Fibroblast of pulmonary artery (primary cell): ENCODE measurements around the gene PRDM16.

Experiments
- DNase-seq: peaks from one replicate; pipeline ENCODE4 v3.0.0-alpha.2; 2010; ENCODE audit warnings: low read depth
- H3K4me3 ChIP-seq: replicated peaks from 2 replicates; pipeline ENCODE4 v1.5.1; 2011; ENCODE audit warnings: low read depth, mild to moderate bottlenecking, control low read depth, low read length, moderate library complexity
- CTCF ChIP-seq: IDR thresholded peaks from 2 replicates; pipeline ENCODE4 v1.5.1; 2011; ENCODE audit warnings: mild to moderate bottlenecking, control low read depth, low read length, inconsistent platforms; ENCODE audit errors: missing control alignments

The PRDM16 gene

GRCh38 chr1:3411806-3412205 lies 342.8 kb downstream of the PRDM16 start:
- TF ChIP-seq CTCF, result no peak
- no peak overlapping the region for H3K4me3 ChIP-seq
- DNase-seq, result no peak

GRCh38 chr1:3412376-3412775 lies 343.4 kb downstream of the PRDM16 start:
- no peak for DNase-seq
- H3K4me3 ChIP-seq, result no peak overlapping the region

GRCh38 chr1:3413975-3414710 lies 345.1 kb downstream of the PRDM16 start:
- no peak for DNase-seq
- no peak overlapping the region for H3K4me3 ChIP-seq
- TF ChIP-seq CTCF, result no peak

More at GRCh38 chr1:3412376-3412775, 343.4 kb downstream of the PRDM16 start:
- TF ChIP-seq CTCF, result no peak

- H3K4me3 ChIP-seq, result no peak overlapping the region
- TF ChIP-seq CTCF, result no peak
- DNase-seq, result no peak
Observed at GRCh38 chr1:3415260-3416090, 346.5 kb downstream of the PRDM16 start.

- peak; percentile 22 for TF ChIP-seq CTCF
- DNase-seq, result no peak
- no peak overlapping the region for H3K4me3 ChIP-seq
Observed at GRCh38 chr1:3417082-3417739, 348.2 kb downstream of the PRDM16 start.

- TF ChIP-seq CTCF, result no peak
- no peak overlapping the region for H3K4me3 ChIP-seq
- no peak for DNase-seq
Observed at GRCh38 chr1:3417934-3418333, 348.9 kb downstream of the PRDM16 start.
